Activated CD4-positive, alpha-beta T cell treated with anti-CD3 and anti-CD28 coated beads for 36 hours (primary cell): ENCODE measurements around the gene ECEL1. TPM values are rescaled to one million over a fixed set of nuclear protein-coding genes. Genes with fewer than 3 reads are reported as not detected.

ENCODE experiments used
- ATAC-seq: fragments of 200-7000 bp; cut with Tn5 transposase; one replicate; pipeline ENCODE4 v1.10.0; 2021; ENCODE audit warnings: mild to moderate bottlenecking, moderate library complexity
- CTCF ChIA-PET: fragments of 350-600 bp; sonication (Branson Sonifier 250); formaldehyde crosslinking; loops from one replicate; lab custom pipeline; 2021; ENCODE audit warnings: antibody characterized with exemption; lab: Charles Lee
- POLR2A ChIA-PET: fragments of 350-600 bp; sonication (Branson Sonifier 250); formaldehyde crosslinking; loops from one replicate; lab custom pipeline; 2021; ENCODE audit warnings: antibody characterized with exemption, inconsistent platforms; lab: Charles Lee
- DNase-seq: peaks from one replicate; pipeline ENCODE4 v3.0.0-alpha.2; 2020
- H3K27ac Mint-ChIP-seq: one replicate; pipeline ENCODE4 v1.8.0; 2021; ENCODE audit warnings: mixed read lengths
- H3K27me3 Mint-ChIP-seq: one replicate; pipeline ENCODE4 v1.8.0; 2021; ENCODE audit warnings: mixed read lengths
- H3K36me3 Mint-ChIP-seq: one replicate; pipeline ENCODE4 v1.8.0; 2021; ENCODE audit warnings: low read depth, mixed read lengths
- H3K4me1 Mint-ChIP-seq: one replicate; pipeline ENCODE4 v1.8.0; 2021; ENCODE audit warnings: mixed read lengths
- H3K4me3 Mint-ChIP-seq: one replicate; pipeline ENCODE4 v1.8.0; 2021; ENCODE audit warnings: mild to moderate bottlenecking, moderate library complexity, mixed read lengths
- H3K9me3 Mint-ChIP-seq: one replicate; pipeline ENCODE4 v1.8.0; 2021; ENCODE audit warnings: low read depth, mixed read lengths
- intact Hi-C, 2 experiments: fragments of 100-400 bp; cut with DNase I in 1 of 2; cut with micrococcal nuclease in 1 of 2; formaldehyde crosslinking; loops; one replicate each; pipeline versions ENCODE4 v1.14.2 to v1.15.1; 2022 to 2024; cut with DNase I, micrococcal nuclease
- total RNA-seq, 2 experiments: library from RNA; stranded (reverse); gene quantifications; one replicate each; pipeline ENCODE4 v1.2.3, GENCODE V29; 2021

The ECEL1 gene
- total RNA-seq, 2 experiments from 2014 or later: 0.19 to 0.23 TPM

DNA sequence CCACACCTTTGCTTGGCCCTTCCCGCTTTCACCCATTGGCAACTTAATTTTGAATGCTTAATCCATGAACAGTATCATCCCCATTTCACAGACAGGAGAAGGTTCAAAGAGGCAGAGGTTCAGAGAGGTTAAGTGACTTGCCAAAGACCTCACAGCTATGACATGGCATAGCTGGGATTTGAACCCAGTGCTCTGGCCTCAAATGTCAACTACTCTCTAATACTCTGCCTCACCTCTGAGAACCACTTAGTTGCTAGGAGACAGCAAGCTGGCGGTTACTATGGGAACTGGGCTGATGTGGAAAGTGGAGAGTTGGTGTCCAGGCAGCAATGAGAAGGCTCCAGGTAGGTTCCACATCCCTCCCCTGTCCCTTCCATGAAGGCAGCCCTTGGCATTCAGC lies 16.8 kb upstream of the ECEL1 start:
- ATAC-seq (no peak), DNase-seq (no peak)
- Mint-ChIP-seq H3K9me3 (no peaks in the 10 kb centered on the region), H3K4me1 (peaks cover 10% of the 10 kb centered on the region), H3K4me3 (no peak overlapping the region), H3K27ac (no peak overlapping the region), H3K36me3 (no peaks in the 10 kb centered on the region), H3K27me3 (peaks cover 22% of the 10 kb centered on the region)
- POLR2A ChIA-PET: no interaction called here
- CTCF ChIA-PET: interaction anchor here (1.0 kb wide), 1 partner anchor 11 kb away, joined by 3 read pairs; no protein-coding TSS in a partner anchor
- intact Hi-C loops: no loop called here

DNA sequence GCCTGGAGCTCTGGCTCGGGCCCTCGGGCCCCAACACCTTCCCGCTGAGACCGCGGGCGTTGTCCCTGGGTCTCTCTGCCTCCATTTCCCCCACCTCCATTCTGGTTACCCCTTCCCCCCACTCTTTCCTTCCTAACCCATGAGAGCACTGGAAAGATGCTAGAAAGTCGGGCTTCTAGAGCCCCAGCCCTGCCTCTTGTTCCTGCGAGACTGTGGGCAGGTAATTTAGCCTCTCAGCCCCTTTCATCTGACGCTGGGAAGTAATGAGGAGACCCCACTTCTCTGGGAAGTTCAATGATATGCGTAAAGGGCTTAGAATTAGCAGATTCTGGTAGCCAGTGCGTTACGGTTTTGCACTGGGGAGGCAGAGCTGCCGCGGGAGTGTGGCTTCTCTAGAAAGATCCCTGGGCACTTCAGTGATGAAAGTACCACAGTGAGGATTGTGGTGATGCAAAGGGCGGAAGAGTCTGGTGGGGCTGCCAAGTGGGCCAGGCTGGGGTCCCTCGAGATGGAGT lies 16.2 kb upstream of the ECEL1 start:
- H3K4me3 Mint-ChIP-seq: peak overlapping the region; percentile 38
- DNase-seq: no peak
- ATAC-seq: no peak
- intact Hi-C loops: loop anchor here in 1 of 2 experiments (1.0 kb wide), 1 partner anchor 18 kb away; no protein-coding TSS in a partner anchor
- H3K4me1 Mint-ChIP-seq: peaks cover 10% of the 10 kb centered on the region
- CTCF ChIA-PET: interaction anchor here (1.0 kb wide), 1 partner anchor 12 kb away, joined by 3 read pairs; no protein-coding TSS in a partner anchor
- H3K27ac Mint-ChIP-seq: no peak overlapping the region
- POLR2A ChIA-PET: no interaction called here
- peaks cover 22% of the 10 kb centered on the region for H3K27me3 Mint-ChIP-seq
- no peaks in the 10 kb centered on the region for H3K36me3 Mint-ChIP-seq
- H3K9me3 Mint-ChIP-seq: no peaks in the 10 kb centered on the region

GRCh38 chr2:232502911-232503808 lies 15.5 kb upstream of the ECEL1 start:
- ATAC-seq: peak; percentile 62
- peak; percentile 66 for DNase-seq
- intact Hi-C loops: loop anchor here in 1 of 2 experiments (1.0 kb wide), 1 partner anchor 19 kb away; no protein-coding TSS in a partner anchor
- ChIA-PET POLR2A (no interaction called here), CTCF (no interaction called here)
- Mint-ChIP-seq H3K27ac (no peak overlapping the region), H3K4me3 (peak overlapping the region; percentile 64), H3K9me3 (no peaks in the 10 kb centered on the region), H3K4me1 (peaks cover 10% of the 10 kb centered on the region), H3K27me3 (peaks cover 25% of the 10 kb centered on the region), H3K36me3 (no peaks in the 10 kb centered on the region)

GRCh38 chr2:232502511-232502910 lies 14.9 kb upstream of the ECEL1 start:
- peaks cover 10% of the 10 kb centered on the region for H3K4me1 Mint-ChIP-seq
- intact Hi-C loops: no loop called here
- H3K9me3 Mint-ChIP-seq: no peaks in the 10 kb centered on the region
- ChIA-PET POLR2A (no interaction called here), CTCF (interaction anchor here (0.5 kb wide), 1 partner anchor 738 kb away, joined by 3 read pairs; no protein-coding TSS in a partner anchor)
- peak; percentile 56 for DNase-seq
- H3K27ac Mint-ChIP-seq: peak overlapping the region; percentile 42
- peak; percentile 54 for ATAC-seq
- H3K4me3 Mint-ChIP-seq: peak overlapping the region; percentile 64
- H3K36me3 Mint-ChIP-seq: no peaks in the 10 kb centered on the region
- H3K27me3 Mint-ChIP-seq: peaks cover 25% of the 10 kb centered on the region

DNA sequence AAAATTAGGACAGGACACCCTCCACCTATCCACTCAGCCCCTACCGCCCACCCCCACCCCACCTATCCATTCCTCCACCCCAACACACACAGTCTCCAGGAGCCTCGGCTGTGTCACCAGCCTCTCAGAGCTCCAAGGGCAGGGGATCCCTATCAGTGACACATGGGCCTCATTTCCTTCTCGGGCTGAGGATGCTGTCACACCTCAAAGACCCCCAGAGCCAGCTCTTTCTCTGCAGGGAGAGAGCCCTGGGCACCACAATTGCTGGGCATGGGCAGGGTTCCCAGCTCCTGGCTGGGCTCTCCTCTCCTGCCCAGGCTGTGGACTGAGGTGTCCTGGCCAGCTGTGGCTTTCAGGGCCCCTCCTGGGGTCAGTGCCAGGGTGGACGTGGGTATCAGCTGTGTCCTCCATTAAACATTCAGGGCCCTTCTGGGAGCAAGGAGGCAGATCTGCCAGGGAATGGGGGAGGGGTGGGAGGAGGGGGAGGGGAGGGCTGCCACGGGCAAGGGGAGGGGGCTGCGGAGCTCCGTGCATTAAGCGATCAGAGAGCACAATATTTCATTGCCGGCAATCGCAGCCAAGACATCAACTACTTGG lies 14.3 kb upstream of the ECEL1 start:
- Mint-ChIP-seq H3K9me3 (no peaks in the 10 kb centered on the region), H3K4me3 (no peak overlapping the region), H3K36me3 (no peaks in the 10 kb centered on the region), H3K27me3 (peaks cover 25% of the 10 kb centered on the region), H3K4me1 (peaks cover 10% of the 10 kb centered on the region), H3K27ac (no peak overlapping the region)
- DNase-seq: no peak
- CTCF ChIA-PET: interaction anchor here (0.5 to 2.4 kb wide), 3 partner anchors 22 to 739 kb away, joined by 3 to 7 read pairs (median 3); no protein-coding TSS in a partner anchor
- POLR2A ChIA-PET: no interaction called here
- intact Hi-C loops: no loop called here
- no peak for ATAC-seq

DNA sequence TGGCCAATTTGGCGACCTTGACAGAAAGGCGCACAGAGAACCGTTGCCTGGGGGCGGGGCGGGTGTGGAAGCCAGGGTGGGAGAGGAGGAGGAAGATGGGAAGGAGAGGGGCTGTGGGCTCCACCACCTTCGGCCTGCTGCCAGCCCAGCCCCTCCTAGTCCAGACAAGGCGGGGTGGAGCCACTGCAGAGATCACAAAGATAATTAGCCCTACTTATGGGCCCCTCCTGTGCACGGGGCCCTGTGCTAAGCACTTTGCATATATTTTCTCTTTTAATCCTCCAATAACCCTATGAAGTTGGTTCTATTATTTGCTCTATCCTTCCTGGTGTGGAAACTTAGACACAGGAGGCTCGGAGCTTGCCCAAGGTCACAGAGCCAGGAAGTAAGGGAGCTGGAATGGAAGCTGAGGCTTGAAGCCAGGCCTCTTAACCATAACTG lies 13.7 kb upstream of the ECEL1 start:
- no peak for DNase-seq
- Mint-ChIP-seq H3K27ac (no peak overlapping the region), H3K4me3 (no peak overlapping the region), H3K4me1 (peaks cover 10% of the 10 kb centered on the region), H3K9me3 (no peaks in the 10 kb centered on the region), H3K36me3 (no peaks in the 10 kb centered on the region), H3K27me3 (peaks cover 25% of the 10 kb centered on the region)
- POLR2A ChIA-PET: no interaction called here
- intact Hi-C loops: no loop called here
- no peak for ATAC-seq
- CTCF ChIA-PET: interaction anchor here (1.2 to 2.4 kb wide), 2 partner anchors 23 to 54 kb away, joined by 3 to 7 read pairs; no protein-coding TSS in a partner anchor

- no peak overlapping the region for H3K27ac Mint-ChIP-seq
Measured at GRCh38 chr2:232498452-232498851, 10.8 kb upstream of the ECEL1 start.

GRCh38 chr2:232497348-232497747 lies 9.7 kb upstream of the ECEL1 start:
- Mint-ChIP-seq H3K4me1 (peaks cover under 1% of the 10 kb centered on the region), H3K36me3 (no peaks in the 10 kb centered on the region), H3K27me3 (peaks cover 4% of the 10 kb centered on the region), H3K27ac (no peak overlapping the region), H3K4me3 (no peak overlapping the region), H3K9me3 (no peaks in the 10 kb centered on the region)
- POLR2A ChIA-PET: no interaction called here
- CTCF ChIA-PET: no interaction called here
- intact Hi-C loops: no loop called here
- DNase-seq (no peak), ATAC-seq (no peak)

More at GRCh38 chr2:232498452-232498851, 10.8 kb upstream of the ECEL1 start:
- ChIA-PET CTCF (interaction anchor here (0.8 kb wide), 1 partner anchor 25 kb away, joined by 3 read pairs; no protein-coding TSS in a partner anchor), POLR2A (no interaction called here)
- intact Hi-C loops: no loop called here
- DNase-seq: no peak
- Mint-ChIP-seq H3K36me3 (no peaks in the 10 kb centered on the region), H3K9me3 (no peaks in the 10 kb centered on the region), H3K4me1 (peaks cover 4% of the 10 kb centered on the region), H3K4me3 (no peak overlapping the region), H3K27me3 (peaks cover 7% of the 10 kb centered on the region)
- ATAC-seq: no peak

DNA sequence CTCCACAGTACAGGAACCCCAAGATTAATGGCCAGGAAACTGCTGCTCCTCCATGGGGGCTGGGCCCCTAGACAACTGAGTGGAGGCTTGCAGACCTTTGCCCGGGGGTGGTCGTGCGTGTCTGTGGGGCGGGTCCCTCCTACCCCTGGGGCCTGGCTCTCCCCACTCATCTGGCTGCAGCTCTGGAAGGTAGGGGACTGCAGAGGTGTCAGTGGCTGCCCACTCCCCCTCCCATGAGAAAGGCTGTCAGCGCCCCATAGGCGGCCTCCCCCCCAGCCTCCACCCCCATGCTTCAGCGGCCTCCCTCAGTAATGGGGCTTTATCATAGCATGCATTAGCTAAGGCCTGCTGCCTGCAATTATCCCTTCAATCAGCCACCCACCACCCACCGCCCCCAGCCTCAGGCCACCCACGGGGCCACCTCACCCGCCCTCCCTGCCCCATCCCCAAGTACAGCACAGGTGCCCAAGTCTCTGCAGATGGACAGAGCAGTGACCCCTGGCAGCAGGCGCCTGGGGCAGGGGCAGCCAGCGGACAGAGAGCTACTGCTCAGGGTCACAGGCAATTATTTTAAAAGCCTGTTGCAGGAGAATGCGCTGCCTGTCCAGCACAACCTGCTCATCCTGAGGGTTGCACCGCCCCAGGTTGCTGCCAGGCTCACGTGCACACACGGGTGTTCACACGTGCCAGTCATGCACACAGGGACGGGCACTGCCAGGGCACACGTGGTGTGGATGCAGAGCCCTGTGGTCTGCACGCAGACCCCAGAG lies 9.1 kb upstream of the ECEL1 start:
- ATAC-seq: no peak
- DNase-seq: no peak
- H3K36me3 Mint-ChIP-seq: no peaks in the 10 kb centered on the region
- H3K27me3 Mint-ChIP-seq: peaks cover 3% of the 10 kb centered on the region
- no peak overlapping the region for H3K27ac Mint-ChIP-seq
- H3K4me1 Mint-ChIP-seq: no peaks in the 10 kb centered on the region
- intact Hi-C loops: no loop called here
- H3K4me3 Mint-ChIP-seq: no peak overlapping the region
- POLR2A ChIA-PET: interaction anchor here (0.6 kb wide), 1 partner anchor 385 kb away, joined by 3 read pairs; no protein-coding TSS in a partner anchor
- CTCF ChIA-PET: interaction anchor here (0.7 kb wide), 1 partner anchor 283 kb away, joined by 3 read pairs; no protein-coding TSS in a partner anchor
- no peaks in the 10 kb centered on the region for H3K9me3 Mint-ChIP-seq

GRCh38 chr2:232495292-232495691 lies 7.7 kb upstream of the ECEL1 start:
- ChIA-PET POLR2A (no interaction called here), CTCF (no interaction called here)
- no peaks in the 10 kb centered on the region for H3K36me3 Mint-ChIP-seq
- H3K27ac Mint-ChIP-seq: no peak overlapping the region
- H3K4me1 Mint-ChIP-seq: no peaks in the 10 kb centered on the region
- no peak overlapping the region for H3K4me3 Mint-ChIP-seq
- peaks cover 4% of the 10 kb centered on the region for H3K27me3 Mint-ChIP-seq
- DNase-seq (no peak), ATAC-seq (no peak)
- intact Hi-C loops: no loop called here
- no peaks in the 10 kb centered on the region for H3K9me3 Mint-ChIP-seq
